ENCODE data around the gene KCNIP3. TPM values are rescaled to one million over a fixed set of nuclear protein-coding genes. Genes with fewer than 3 reads are reported as not detected.
"Not testable (repeated sequence)": the region's sequence is repeated elsewhere in the genome, so short reads cannot be mapped to it uniquely, and the experiment has no call there.

The KCNIP3 gene
- total RNA-seq, 1 donor from 2014 or later: 8.7 TPM

DNA sequence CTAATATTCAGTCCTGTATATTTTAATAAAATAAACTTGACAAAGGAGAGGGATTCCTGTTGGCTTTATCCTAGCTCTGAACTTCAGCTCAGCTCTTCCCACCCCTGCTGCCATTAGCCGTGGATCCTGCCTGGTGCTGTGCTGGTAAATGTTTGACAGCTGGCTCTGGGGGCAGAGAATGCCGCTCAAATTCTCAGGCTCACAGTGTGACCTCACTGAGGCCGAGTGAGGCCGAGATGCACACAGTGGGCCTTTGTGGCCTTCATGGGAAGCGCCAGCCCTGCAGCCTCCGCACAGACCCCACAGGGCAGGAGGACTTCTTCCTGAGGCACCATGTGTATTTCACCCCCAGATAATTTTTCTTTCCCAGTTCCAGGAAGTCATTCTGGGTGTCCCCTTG, 88.9 kb downstream of the KCNIP3 start:
- intact Hi-C loops (cut with DNase I): no loop called here
- DNase-seq (ENCODE audit: missing footprints) (peak; percentile 14), ATAC-seq (no peak)

DNA sequence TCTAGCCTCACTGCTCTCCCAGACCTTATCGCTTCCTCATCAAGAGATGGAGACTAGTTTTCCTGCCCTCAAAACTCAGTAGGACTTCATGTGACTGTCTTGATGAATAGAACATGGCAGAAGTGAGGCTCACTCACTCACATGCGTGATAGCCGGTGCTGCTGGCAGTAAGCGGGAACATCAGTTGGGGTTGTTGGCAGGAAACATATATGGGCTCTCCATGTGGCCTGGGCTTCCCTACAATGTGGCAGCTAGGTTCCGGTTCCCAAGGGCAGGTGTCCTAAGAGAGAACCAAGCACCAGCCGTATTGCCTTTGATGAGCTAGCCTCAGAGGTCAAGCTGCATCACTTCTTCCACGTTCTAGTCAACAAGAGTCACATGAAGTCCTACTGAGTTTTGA, 90.2 kb downstream of the KCNIP3 start:
- DNase-seq (ENCODE audit: missing footprints) (no peak), ATAC-seq (no peak)
- intact Hi-C loops (cut with DNase I): no loop called here

DNA sequence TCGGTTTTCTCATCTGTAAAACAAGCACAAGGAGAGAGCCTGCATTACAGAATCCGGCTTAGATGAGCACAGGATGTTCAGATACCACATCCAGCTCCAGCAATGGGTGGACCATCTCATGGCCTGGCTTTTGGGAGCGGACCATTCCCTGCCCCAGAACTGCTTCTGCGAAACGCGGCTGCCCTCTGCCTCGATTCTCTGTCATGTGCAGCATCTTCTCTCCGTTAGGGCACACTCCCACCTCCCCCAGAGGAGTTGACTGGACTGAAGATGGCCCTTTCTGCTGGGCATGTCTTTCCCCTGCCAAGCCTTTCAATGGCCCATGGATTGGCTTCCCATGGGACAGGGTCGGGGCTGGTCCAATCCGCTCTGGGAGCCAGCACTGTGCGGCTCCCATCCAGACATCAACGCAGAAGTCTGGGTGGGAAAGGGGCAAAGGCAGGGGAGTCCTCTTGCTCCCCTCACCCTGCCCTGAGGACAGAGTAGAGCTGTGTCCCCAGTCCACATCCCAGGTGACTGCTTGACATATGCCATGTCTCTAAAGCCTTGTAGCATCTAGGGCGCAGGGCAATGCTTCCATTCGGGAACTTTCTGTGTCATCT, 91.0 kb downstream of the KCNIP3 start:
- ATAC-seq: no peak
- DNase-seq (ENCODE audit: missing footprints): no peak
- intact Hi-C loops (cut with DNase I): no loop called here

DNA sequence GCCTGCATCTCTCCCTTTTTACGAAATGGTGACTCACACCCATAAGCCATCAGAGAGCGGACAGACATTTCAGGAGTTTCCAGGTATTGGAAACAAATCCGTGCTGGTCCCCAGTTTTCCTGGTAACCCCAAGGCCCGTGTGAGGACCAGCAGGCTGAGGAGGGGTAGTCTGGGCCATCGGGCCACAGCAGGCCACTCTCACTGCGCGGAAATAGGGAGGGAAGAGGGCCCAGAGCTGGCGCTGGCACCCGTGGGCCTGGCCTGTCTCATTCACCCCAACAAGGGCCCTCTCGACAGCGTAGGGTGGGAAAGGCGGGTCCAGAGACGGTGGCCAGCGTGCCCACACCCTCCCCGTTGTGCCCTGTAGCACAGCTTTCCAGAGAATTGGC, 91.7 kb downstream of the KCNIP3 start:
- intact Hi-C loops (cut with DNase I): no loop called here
- DNase-seq (ENCODE audit: missing footprints) (no peak), ATAC-seq (no peak)

DNA sequence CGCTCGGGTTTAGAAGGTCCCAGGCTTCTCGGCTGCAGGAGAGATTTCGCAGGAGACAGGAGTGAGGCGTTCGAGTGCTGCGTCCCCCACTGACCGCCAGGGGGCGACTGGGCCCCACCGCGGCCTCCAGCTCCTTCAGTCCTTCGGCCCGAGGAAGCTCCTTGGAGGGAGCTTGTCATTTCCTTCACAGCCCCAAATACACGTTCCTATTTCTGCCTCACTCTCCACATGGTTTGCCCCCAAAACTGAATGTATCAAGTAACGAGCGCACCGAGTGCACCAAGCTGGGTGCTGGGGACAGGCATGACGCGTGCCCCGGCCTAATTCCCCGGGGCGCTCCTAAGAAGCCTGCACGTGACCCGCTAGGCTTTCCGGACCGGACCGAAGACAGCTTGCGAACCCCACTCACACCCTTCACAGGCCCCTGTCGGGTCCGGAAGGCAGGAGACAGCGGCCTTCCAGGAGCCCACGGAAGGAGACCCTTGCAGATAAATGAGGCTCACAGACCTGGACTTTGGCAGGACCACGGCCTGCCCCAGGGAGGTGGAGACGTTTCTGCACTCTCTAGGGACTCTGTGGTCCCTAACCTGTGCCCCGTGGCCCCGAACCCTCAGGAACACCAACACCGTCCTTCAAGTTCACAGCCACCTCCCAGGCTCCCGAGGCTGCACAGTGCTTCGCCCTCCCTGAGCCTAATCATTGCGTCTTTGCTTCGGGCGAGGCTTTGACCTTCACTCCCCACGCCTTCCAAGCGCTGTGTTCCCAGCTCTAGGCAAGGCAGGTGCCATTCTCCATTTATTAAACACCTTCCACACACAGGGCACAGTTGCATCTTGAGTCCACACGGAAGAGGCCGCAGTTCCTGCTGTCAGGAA, 92.3 kb downstream of the KCNIP3 start:
- ATAC-seq: peak; percentile 59
- intact Hi-C loops (cut with DNase I): loop anchor here (5.0 kb wide), 1 partner anchor 42 kb away; no protein-coding TSS in a partner anchor
- no peak for DNase-seq (ENCODE audit: missing footprints)

DNA sequence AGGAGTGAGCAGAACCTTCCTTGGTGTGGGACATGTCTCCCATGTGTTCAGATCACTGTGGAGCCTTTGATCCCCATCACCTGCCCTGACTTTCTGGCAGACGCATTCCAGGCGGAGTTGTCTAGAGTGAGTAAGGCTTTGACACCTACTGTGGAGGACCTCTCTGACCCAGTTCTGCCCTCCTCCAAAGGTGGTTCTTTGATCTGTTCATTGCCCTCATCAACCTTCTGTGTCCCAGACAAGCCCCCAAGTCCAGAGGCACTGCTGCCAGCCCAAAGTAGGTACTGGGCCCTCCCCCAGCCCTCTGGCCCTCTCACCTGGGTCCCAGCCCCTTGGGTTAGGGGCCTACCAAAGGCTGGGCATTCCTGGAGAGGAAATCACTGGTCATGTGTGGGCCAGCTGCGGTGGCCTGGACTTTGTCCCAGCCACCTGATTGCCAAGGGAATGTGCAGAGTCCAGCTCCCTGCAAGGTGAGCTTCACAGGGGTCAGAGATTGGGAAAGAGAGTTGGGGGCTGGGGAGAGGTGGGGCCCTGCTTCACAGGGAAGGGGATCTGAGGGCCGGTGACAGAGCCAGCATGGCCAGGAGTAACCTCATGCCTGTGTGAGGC, 93.2 kb downstream of the KCNIP3 start:
- intact Hi-C loops (cut with DNase I): loop anchor here (5.0 kb wide), 1 partner anchor 43 kb away; no protein-coding TSS in a partner anchor
- ATAC-seq: no peak
- no peak for DNase-seq (ENCODE audit: missing footprints)

DNA sequence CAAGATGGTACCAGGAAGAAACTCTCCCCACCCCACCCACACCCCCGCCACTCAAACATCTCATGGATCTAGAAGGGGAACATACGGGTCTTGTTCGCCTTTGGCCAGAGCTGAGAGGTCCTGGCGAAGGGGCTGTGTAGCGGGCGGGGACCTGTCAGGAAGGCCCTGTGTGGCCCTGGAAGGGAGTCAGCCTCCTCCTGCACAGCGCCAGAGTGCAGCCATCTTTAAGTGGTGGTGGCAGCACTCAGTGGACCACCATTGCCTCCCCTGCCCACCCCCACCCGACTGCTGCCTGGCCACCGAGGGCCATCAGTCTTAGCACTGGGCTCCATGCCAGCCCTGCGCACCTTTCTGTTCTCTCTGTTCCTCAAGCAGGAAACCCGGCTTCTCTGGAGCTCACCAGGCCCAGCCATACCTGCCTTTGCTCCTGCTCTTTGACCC, 93.8 kb downstream of the KCNIP3 start:
- no peak for DNase-seq (ENCODE audit: missing footprints)
- no peak for ATAC-seq
- intact Hi-C loops (cut with DNase I): loop anchor here (5.0 kb wide), 1 partner anchor 44 kb away; no protein-coding TSS in a partner anchor

DNA sequence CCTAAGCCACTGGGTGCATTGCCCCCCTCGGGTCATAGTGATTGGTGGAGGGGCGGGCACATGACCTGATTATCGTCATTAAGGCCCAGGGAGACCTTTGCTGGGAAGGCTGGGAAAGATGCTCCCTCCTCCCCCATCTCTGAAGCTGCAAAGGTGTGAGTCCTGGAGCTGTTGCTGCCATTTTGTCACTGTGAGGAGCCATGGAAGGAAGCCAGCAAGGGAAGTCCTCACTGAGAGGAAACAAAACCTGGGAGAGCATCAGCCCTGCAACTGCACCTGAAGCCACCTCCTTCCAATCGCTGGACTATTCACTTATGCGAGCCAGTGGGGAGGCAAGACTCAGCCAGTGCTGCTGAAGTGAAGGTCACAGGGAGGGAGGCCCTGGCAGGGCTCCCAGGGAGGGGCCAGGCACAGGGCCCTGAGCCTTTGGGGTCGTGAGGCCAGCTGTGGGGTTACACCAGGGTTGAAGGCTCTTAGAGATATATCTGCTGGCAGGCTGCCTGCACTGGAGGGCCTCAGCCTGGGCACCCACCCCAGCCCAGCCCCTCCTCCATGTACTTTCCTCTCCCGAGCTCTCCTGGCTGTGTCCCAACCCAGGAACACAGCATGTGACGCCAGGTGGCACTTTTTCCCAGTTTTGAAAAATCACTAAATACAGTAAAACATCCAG, 94.6 kb downstream of the KCNIP3 start:
- intact Hi-C loops (cut with DNase I): loop anchor here (5.0 kb wide), 1 partner anchor 44 kb away; no protein-coding TSS in a partner anchor
- ATAC-seq: peak; percentile 10
- DNase-seq (ENCODE audit: missing footprints): no peak

DNA sequence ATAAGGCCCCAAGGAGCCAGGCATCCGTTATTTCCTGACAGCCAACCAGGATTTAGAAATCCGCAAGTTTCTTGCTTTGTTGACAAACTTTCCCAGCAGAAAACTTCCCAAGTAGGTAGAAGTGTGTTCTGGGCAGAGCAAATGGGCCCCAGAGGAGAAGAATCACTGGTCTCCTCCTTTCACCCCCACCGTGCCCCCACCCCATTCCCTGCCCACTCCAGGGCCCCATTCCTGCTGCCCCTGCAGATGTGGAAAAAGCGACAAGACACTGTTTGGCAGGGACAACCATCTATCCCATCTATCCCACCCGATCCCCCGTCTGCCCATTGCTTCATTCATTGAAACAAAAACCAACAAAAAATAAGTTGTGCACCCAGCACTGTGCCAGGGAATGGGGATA, 95.2 kb downstream of the KCNIP3 start:
- DNase-seq (ENCODE audit: missing footprints): no peak
- intact Hi-C loops (cut with DNase I): loop anchor here (5.0 kb wide), 1 partner anchor 45 kb away; no protein-coding TSS in a partner anchor
- ATAC-seq: no peak

DNA sequence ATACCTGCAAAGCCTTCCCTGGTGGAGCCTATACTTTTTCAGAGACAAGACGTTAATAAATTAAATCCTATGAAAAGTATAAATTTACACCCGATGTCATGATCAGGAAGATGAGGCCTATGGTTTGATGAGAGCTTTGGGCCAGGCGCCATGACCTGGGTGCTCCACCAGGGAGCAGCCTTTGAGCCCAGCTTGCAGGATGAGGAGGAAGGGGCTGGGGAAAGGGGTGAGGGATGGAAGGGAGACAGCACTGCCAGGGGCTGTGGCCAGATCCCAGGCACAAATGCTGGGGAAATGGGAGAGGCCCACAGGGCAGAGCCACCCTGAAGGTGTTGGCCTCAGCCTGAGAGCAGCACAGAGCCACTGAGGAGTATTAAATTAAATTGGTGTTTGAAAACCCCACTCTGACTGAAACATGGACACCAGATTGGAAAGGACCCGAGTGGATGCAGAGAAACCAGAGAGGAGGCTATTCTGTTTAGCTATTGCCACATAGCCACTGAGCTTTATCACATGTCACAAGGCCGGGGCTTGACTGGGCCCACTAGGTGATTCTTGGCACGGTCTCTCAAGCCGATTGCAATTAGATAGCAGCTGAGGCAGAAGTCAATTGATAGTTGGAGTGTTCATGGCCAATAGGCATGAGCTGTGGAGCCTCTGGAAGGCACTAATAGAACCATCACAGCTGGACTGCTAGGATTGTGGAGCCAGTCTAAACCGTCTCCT, 95.7 kb downstream of the KCNIP3 start:
- intact Hi-C loops (cut with DNase I): loop anchor here (5.0 kb wide), 1 partner anchor 46 kb away; no protein-coding TSS in a partner anchor
- DNase-seq (ENCODE audit: missing footprints) (no peak), ATAC-seq (no peak)

DNA sequence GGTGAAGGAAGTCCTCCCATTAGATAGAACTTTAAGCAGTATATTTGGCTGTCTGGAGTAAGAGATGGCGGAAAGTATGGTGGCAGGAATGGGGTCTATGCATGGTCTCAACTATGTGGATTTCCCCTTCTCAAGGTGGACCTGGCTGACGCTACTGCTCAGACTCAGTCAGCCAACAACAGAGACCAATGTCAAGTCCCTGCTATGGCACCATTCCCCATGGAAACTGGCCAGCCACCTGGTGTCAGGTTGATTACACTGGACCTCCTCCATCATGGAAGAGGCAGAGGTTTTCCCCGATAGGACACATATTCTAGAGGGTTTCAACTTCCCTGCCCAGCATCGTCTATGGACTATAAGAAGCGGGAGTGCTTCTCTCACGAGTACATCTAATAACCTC, 96.8 kb downstream of the KCNIP3 start:
- DNase-seq (ENCODE audit: missing footprints) (no peak), ATAC-seq (no peak)
- intact Hi-C loops (cut with DNase I): loop anchor here (5.0 kb wide), 1 partner anchor 47 kb away; no protein-coding TSS in a partner anchor

DNA sequence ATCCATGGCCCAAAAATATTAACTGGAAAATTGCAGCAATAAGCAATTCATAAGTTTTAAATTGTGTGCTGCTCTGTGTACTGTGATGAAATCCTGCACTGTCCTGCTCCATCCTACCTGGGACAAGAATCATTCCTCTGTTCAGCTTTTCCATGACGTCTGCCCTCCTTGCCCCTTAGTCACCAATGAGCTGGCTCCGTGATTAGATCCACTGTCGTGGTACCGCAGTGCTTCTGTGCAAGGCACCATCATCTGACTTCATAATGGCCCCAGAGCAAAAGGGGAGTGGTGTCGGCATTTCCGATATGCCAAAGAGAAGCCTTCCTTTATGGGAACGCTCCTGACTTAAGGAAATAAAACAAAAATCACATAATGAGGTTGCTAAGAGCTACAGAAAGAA, 101.9 kb downstream of the KCNIP3 start:
- intact Hi-C loops (cut with DNase I): no loop called here
- DNase-seq (ENCODE audit: missing footprints): no peak
- no peak for ATAC-seq

DNA sequence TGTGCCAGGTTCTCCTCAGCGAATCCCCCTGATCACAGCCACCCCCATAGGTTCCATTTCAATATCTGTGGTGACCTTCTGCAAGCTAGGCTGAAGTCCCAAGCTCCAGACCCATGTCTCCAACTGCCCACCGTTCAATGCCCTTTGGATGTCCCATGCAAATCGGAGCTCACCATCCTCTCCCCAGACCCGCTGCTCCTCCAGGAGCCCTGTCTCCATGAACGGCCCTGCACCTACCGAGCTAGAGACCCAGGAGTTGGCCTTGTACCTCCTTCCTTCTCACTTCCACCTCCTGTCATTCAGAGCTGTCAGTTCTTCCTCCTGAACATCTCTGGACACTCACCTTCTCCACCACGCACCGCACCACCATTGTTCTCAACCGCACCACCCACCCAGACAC, 104.3 kb downstream of the KCNIP3 start:
- DNase-seq (ENCODE audit: missing footprints) (peak; percentile 5), ATAC-seq (no peak)
- intact Hi-C loops (cut with DNase I): loop anchor here (5.0 kb wide), 1 partner anchor 234 kb away; the partner anchor contains the start of gene ZNF2

DNA sequence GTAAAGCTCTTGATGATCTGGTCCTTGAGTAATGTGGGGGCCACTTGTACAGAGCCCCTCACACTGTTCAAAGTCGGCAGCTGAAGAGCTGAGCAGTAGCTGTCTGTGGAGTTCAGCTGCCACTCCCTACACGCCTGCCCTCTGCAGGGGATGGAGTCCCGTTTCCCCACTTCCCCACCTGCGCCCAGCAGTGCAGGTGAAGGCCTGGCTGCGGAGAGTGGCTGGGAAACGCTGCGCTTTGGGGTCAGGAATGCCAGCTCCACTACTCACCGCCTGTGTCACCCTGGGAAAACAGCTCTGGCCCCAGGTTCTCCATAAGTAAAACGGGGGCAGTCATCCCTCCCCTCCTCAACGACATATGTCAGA, 104.8 kb downstream of the KCNIP3 start:
- DNase-seq (ENCODE audit: missing footprints): peak; percentile 62
- peak; percentile 8 for ATAC-seq
- intact Hi-C loops (cut with DNase I): loop anchor here (5.0 kb wide), 1 partner anchor 235 kb away; the partner anchor contains the start of gene ZNF2

DNA sequence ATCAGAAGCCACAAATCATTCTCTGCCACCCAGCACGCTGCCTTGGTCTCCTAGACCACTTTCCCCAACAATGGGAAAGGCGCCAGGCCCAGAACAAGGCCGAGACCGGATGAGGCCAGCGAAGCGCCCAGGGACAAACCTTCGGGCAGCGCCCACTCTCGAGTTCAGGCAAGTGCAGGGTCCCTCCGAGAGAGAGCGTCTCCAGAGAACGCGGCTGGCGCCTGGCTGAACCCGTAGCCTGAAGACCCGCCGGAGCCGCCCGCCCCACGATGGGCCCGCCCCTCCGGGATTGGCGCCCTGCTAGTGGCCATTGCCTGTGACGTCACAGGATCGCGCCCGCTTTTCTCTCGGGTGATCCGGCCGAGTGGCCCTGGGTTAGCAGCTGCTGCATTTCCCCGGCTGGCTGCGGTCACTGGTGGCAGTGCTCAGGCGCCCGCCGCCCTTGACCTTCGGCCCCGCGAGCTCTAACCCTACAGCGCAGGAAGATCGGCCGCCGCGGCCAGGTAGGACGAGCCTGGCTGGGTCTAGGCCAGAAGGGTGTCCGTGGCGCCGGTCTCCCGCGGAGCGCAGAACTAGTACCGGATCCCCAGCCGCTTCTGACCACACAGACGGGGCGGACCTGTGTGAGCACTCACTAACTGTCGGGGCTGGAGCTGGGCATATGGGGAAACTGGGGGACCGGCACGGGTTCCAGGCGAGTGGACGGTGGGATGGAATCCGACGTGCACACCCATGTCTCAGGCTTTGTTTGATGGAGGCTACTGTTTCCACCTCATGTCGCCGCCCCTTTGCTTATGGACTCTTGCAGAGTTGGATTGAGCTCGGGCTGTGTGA, 105.4 kb downstream of the KCNIP3 start, which contains the start of gene FAHD2A:
TSS of gene FAHD2A (plus strand) at position 339 of the 834 bp plus-strand sequence. CDS start 2,851 bp downstream, outside the sequence.
- DNase-seq (ENCODE audit: missing footprints): peak; percentile 99
- intact Hi-C loops (cut with DNase I): loop anchor here (5.0 kb wide), 1 partner anchor 235 kb away; the partner anchor contains the start of gene ZNF2
- peak; percentile 98 for ATAC-seq

DNA sequence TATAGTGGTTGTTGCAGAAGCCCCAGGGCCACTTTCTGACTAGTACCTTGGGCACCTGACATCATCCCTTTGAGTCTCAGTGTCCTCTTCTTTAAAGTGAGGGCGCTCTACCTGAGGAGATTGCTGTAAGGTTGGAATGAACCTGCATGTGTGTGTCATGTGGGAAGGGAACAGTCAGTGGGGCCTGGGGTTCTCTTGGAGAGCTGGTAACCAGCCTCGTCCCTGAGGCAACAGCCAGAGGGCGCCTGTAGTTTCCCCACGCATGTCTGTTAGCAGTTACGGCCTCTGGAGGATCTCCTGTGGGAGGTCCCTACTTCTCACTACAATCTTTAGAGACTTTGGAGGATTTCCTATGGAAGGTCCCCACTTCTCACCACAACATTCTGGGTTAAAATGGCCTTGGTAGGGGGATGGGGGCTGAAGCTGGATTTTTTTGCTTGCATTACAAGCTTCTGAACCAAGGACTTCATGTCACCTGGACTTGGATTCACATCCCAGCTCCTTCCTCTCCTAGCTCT, 106.1 kb downstream of the KCNIP3 start:
- peak; percentile 59 for ATAC-seq
- intact Hi-C loops (cut with DNase I): loop anchor here (5.0 kb wide), 1 partner anchor 236 kb away; the partner anchor contains the start of gene ZNF2
- not testable (repeated sequence) for DNase-seq (ENCODE audit: missing footprints)

DNA sequence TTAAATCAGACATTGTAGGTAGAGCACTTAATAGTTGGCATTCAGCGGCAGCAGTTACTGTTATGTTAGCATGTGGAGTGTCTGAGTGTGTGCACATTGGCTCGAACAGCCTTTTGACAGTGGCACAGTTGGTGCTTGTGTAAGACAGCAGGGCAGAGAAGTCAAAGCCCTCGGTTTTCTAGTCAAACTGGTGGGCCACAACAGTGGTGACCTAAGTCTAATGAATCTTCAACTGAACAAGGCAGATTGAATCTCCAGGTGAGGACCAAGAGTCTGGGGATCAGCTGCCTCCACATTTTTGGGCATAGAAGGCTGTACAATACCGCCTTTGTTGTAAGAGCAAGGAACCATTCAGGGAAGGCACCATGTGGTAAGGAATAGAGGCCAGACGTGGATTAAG, 106.7 kb downstream of the KCNIP3 start:
- intact Hi-C loops (cut with DNase I): loop anchor here (5.0 kb wide), 1 partner anchor 237 kb away; the partner anchor contains the start of gene ZNF2
- not testable (repeated sequence) for DNase-seq (ENCODE audit: missing footprints); ATAC-seq

Measured in Right ventricle myocardium inferior (tissue), 1 donor.